Measurements from ENCODE around the gene MAP7. TPM values are rescaled to one million over a fixed set of nuclear protein-coding genes. Genes with fewer than 3 reads are reported as not detected.

MAP7 gene
- total RNA-seq, 1 donor from 2014 or later = 0.35 TPM

DNA sequence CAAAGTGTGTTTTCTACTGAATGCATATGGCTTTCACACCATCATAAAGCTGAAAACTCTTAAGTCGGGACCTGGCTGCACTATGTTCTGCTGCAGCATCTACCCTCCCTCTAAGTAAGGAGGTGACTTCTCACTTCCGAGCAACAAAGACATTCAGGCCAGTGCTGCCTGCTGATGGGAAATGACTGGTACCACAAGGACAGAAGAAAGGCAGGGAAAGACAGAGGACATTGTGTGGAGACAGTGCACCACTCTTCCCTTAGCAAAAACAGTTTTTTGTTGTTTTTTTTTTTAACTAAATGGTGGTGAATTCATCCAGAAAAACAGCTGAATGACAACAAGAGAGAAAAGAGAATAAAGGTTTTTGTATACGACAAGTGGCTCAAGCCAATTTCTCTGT, 81.5 kb downstream of the MAP7 start:
- Mint-ChIP-seq H3K9me3 (no peaks in the 10 kb centered on the region), H3K4me3 (no peak overlapping the region), H3K4me1 (peaks cover 8% of the 10 kb centered on the region), H3K27me3 (peaks cover 10% of the 10 kb centered on the region), H3K27ac (no peak overlapping the region), H3K36me3 (ENCODE audit: low read depth) (no peaks in the 10 kb centered on the region)
- TF ChIP-seq, protein P1, sequence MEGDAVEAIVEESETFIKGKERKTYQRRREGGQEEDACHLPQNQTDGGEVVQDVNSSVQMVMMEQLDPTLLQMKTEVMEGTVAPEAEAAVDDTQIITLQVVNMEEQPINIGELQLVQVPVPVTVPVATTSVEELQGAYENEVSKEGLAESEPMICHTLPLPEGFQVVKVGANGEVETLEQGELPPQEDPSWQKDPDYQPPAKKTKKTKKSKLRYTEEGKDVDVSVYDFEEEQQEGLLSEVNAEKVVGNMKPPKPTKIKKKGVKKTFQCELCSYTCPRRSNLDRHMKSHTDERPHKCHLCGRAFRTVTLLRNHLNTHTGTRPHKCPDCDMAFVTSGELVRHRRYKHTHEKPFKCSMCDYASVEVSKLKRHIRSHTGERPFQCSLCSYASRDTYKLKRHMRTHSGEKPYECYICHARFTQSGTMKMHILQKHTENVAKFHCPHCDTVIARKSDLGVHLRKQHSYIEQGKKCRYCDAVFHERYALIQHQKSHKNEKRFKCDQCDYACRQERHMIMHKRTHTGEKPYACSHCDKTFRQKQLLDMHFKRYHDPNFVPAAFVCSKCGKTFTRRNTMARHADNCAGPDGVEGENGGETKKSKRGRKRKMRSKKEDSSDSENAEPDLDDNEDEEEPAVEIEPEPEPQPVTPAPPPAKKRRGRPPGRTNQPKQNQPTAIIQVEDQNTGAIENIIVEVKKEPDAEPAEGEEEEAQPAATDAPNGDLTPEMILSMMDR (IDR thresholded peaks at IDR 0.05) = no peak
- DNase-seq (no peak), ATAC-seq (ENCODE audit: low read depth) (no peak)
- ChIA-PET POLR2A (no interaction called here), CTCF (no interaction called here)
- intact Hi-C loops (cut with micrococcal nuclease) = no loop called here

DNA sequence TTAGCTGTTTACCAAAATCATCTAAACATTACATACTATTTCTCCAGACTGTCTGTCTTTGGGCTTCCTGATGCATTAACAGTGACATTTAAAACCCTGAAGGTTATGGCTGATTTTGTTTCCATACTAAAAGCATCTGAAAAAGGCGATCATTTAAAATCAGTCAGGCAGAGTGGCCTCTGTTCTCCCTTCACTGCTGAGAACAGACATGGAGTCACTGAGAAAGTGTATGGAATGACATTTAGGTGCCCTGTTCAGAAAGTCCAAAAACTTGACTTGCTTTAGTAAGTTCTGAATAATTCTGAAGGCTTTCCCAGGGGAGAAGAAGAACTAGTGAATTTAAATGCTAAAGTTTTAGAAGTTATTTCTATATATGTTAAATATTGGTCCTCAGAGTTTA, 83.0 kb downstream of the MAP7 start:
- DNase-seq = no peak
- no peaks in the 10 kb centered on the region for H3K9me3 Mint-ChIP-seq
- H3K36me3 Mint-ChIP-seq (ENCODE audit: low read depth) = no peaks in the 10 kb centered on the region
- H3K27me3 Mint-ChIP-seq = peaks cover 12% of the 10 kb centered on the region
- CTCF ChIA-PET = no interaction called here
- no peak overlapping the region for H3K4me3 Mint-ChIP-seq
- TF ChIP-seq, protein P1 (IDR thresholded peaks at IDR 0.05) = no peak
- H3K4me1 Mint-ChIP-seq = peaks cover 8% of the 10 kb centered on the region
- ATAC-seq (ENCODE audit: low read depth) = no peak
- H3K27ac Mint-ChIP-seq = no peak overlapping the region
- intact Hi-C loops (cut with micrococcal nuclease) = no loop called here
- POLR2A ChIA-PET = no interaction called here

DNA sequence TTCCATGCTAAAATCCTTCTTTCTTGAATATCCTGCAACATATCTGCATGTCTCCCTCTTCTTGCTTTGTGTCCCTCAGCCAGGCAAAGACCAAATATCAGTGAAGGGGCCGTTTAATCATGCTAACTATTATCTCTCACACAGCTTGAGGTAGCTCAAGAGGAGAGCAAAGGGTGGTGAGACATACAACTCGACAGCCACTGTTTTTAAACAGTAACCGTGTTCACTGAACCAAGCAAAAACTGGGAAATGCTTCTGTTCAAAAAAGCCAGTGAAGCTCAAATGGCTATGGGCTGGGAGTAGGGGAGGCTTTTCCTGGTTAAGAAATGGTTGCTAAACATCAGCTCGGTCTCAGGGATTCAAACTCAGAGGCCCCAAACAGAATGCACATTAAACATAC, 83.4 kb downstream of the MAP7 start:
- TF ChIP-seq, protein P1 (IDR thresholded peaks at IDR 0.05) = no peak
- Mint-ChIP-seq H3K9me3 (no peaks in the 10 kb centered on the region), H3K27ac (no peak overlapping the region), H3K4me1 (peaks cover 8% of the 10 kb centered on the region), H3K4me3 (no peak overlapping the region), H3K27me3 (peaks cover 12% of the 10 kb centered on the region), H3K36me3 (ENCODE audit: low read depth) (no peaks in the 10 kb centered on the region)
- ChIA-PET CTCF (no interaction called here), POLR2A (no interaction called here)
- ATAC-seq (ENCODE audit: low read depth) (no peak), DNase-seq (no peak)
- intact Hi-C loops (cut with micrococcal nuclease) = no loop called here

DNA sequence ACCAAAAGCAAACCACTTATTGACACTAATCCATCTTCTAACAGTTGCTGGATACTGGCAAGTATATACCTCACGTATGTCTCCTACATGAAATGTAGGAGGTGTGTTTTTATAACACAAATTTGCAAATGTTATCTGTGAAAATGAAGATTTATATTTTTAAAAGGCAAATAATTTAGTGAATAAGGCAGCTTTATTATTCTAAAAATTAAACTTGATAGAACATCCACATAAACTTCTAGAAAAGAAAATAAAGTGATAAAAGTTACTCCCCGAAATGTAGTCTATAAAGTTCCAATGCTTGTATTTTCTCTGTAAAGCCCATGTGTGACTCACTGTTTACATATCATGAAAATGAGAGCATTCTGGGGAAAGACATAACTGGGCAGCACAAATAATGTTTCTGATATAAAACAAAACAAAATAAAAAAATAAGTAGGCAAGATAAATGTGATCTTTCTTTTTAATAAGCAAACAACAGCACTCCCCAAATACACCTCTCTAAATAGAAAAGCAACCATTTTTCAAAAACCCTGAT, 84.4 kb downstream of the MAP7 start:
- CTCF ChIA-PET = no interaction called here
- ATAC-seq (ENCODE audit: low read depth) (no peak), DNase-seq (no peak)
- Mint-ChIP-seq H3K27ac (no peak overlapping the region), H3K27me3 (peaks cover 12% of the 10 kb centered on the region), H3K4me1 (peaks cover 8% of the 10 kb centered on the region), H3K9me3 (no peaks in the 10 kb centered on the region), H3K4me3 (no peak overlapping the region), H3K36me3 (ENCODE audit: low read depth) (no peaks in the 10 kb centered on the region)
- POLR2A ChIA-PET = no interaction called here
- intact Hi-C loops (cut with micrococcal nuclease) = no loop called here
- TF ChIP-seq, protein P1 (IDR thresholded peaks at IDR 0.05) = no peak

DNA sequence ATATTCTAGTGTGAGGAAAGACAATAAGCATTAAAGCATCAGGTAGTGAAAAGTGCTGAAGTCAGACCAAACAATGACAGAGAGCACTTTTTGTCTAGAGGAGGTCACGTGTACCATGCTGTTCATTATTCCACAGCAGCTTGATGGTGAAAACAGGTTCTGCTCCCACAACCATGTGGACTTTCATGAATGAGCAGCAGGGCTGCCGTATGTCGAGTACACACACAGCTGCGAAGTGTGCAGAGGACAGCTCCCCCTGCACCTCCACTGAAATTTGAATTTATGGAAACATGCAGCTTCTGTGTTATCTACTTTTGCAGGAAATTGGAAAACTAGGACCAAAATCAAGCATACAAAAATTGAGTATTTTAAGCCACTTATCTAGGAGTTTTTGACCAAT, 85.3 kb downstream of the MAP7 start:
- no peak overlapping the region for H3K4me3 Mint-ChIP-seq
- H3K4me1 Mint-ChIP-seq = peaks cover 8% of the 10 kb centered on the region
- POLR2A ChIA-PET = no interaction called here
- ATAC-seq (ENCODE audit: low read depth) (no peak), DNase-seq (no peak)
- CTCF ChIA-PET = no interaction called here
- no peak overlapping the region for H3K27ac Mint-ChIP-seq
- no peaks in the 10 kb centered on the region for H3K36me3 Mint-ChIP-seq (ENCODE audit: low read depth)
- intact Hi-C loops (cut with micrococcal nuclease) = no loop called here
- no peaks in the 10 kb centered on the region for H3K9me3 Mint-ChIP-seq
- H3K27me3 Mint-ChIP-seq = peaks cover 12% of the 10 kb centered on the region
- TF ChIP-seq, protein P1 (IDR thresholded peaks at IDR 0.05) = no peak

Measured in activated B cell treated with CpG ODN at 0.5 μM for 24 hours (primary cell).